Measurements from ENCODE around the gene HTR4.
"Not testable (repeated sequence)": the region's sequence is repeated elsewhere in the genome, so short reads cannot be mapped to it uniquely, and the experiment has no call there.

HTR4 gene

GRCh38 chr5:148469501-148469935, 184.8 kb downstream of the HTR4 start:
- DNase-seq = no peak

GRCh38 chr5:148468746-148469145, 185.6 kb downstream of the HTR4 start:
- not testable (repeated sequence) for DNase-seq

GRCh38 chr5:148467958-148468357, 186.4 kb downstream of the HTR4 start:
- no peak for DNase-seq

- DNase-seq = no peak
These were observed 188.1 kb downstream of the HTR4 start for GRCh38 chr5:148466236-148466580.

GRCh38 chr5:148465381-148466235, 188.7 kb downstream of the HTR4 start:
- DNase-seq = no peak

GRCh38 chr5:148459669-148460068, 194.7 kb downstream of the HTR4 start:
- no peak for DNase-seq

GRCh38 chr5:148458036-148458888, 196.1 kb downstream of the HTR4 start:
- DNase-seq = no peak

GRCh38 chr5:148457183-148457620, 197.1 kb downstream of the HTR4 start:
- DNase-seq = peak; percentile 22

- no peak for DNase-seq
These were observed 199.1 kb downstream of the HTR4 start for GRCh38 chr5:148455185-148455584.

GRCh38 chr5:148454576-148454975, 199.8 kb downstream of the HTR4 start:
- no peak for DNase-seq

- DNase-seq = no peak
These were observed 201.7 kb downstream of the HTR4 start for GRCh38 chr5:148452499-148453193.

GRCh38 chr5:148446611-148447010, 207.7 kb downstream of the HTR4 start:
- DNase-seq = no peak

GRCh38 chr5:148445578-148445977, 208.7 kb downstream of the HTR4 start:
- DNase-seq = no peak

GRCh38 chr5:148443998-148444397, 210.3 kb downstream of the HTR4 start:
- peak; percentile 59 for DNase-seq

GRCh38 chr5:148443241-148443640, 211.1 kb downstream of the HTR4 start:
- no peak for DNase-seq

GRCh38 chr5:148438933-148439332, 215.4 kb downstream of the HTR4 start:
- DNase-seq = no peak

- no peak for DNase-seq
These were observed 217.1 kb downstream of the HTR4 start for GRCh38 chr5:148437249-148437648.

GRCh38 chr5:148436029-148436428, 218.3 kb downstream of the HTR4 start:
- DNase-seq = no peak

GRCh38 chr5:148433826-148434225, 220.5 kb downstream of the HTR4 start:
- DNase-seq = no peak

Data from CD4-positive, alpha-beta T cell treated with Interleukin-17A for 4 hours (primary cell).